ENCODE results near the gene TNFRSF13B. TPM values are rescaled to one million over a fixed set of nuclear protein-coding genes. Genes with fewer than 3 reads are reported as not detected.
"Not testable (repeated sequence)": the region's sequence is repeated elsewhere in the genome, so short reads cannot be mapped to it uniquely, and the experiment has no call there.

Gene TNFRSF13B
- total RNA-seq, 2 donors from 2014 or later = 2.3 TPM; not detected in 1

DNA sequence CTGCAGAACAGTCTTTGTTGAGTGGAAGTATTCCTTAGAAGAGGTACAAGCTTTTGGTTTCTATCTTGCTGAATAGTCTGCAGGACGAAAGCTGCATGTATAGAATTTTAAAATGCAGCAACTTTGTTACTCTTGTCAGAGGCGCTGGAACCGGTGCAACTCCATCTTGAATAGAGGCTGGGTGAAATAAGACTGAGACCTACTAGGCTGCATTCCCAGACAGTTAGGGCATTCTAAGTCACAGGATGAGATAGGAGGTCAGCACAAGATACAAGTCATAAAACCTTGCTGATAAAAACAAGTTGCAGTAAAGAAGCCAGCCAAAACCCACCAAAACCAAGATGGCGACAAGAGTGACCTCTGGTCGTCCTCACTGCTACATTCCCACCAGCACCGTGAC lies 50.5 kb downstream of the TNFRSF13B start:
- not testable (repeated sequence) for H3K9me3 Mint-ChIP-seq; DNase-seq (ENCODE audit: low spot score); H3K27ac Mint-ChIP-seq; H3K4me1 Mint-ChIP-seq (ENCODE audit: low read depth in 2 of 2); ATAC-seq; H3K4me3 Mint-ChIP-seq; H3K27me3 Mint-ChIP-seq; H3K36me3 Mint-ChIP-seq

- H3K4me1 Mint-ChIP-seq (ENCODE audit: low read depth in 2 of 2) = no peaks in the 10 kb centered on the region
- no peak overlapping the region for H3K27ac Mint-ChIP-seq
- DNase-seq (ENCODE audit: low spot score) = no peak
- no peaks in the 10 kb centered on the region for H3K9me3 Mint-ChIP-seq
- no peak overlapping the region for H3K4me3 Mint-ChIP-seq
- ATAC-seq = no peak
- H3K36me3 Mint-ChIP-seq = no peaks in the 10 kb centered on the region
- H3K27me3 Mint-ChIP-seq = no peaks in the 10 kb centered on the region
Measured at GRCh38 chr17:16920628-16921020, 51.3 kb downstream of the TNFRSF13B start.

GRCh38 chr17:16919663-16920627 lies 52.0 kb downstream of the TNFRSF13B start:
- H3K36me3 Mint-ChIP-seq = no peaks in the 10 kb centered on the region
- ATAC-seq (no peak), DNase-seq (ENCODE audit: low spot score) (no peak)
- no peak overlapping the region for H3K4me3 Mint-ChIP-seq
- H3K9me3 Mint-ChIP-seq = no peaks in the 10 kb centered on the region
- no peak overlapping the region for H3K27ac Mint-ChIP-seq
- H3K27me3 Mint-ChIP-seq = no peaks in the 10 kb centered on the region
- H3K4me1 Mint-ChIP-seq (ENCODE audit: low read depth in 2 of 2) = no peaks in the 10 kb centered on the region

DNA sequence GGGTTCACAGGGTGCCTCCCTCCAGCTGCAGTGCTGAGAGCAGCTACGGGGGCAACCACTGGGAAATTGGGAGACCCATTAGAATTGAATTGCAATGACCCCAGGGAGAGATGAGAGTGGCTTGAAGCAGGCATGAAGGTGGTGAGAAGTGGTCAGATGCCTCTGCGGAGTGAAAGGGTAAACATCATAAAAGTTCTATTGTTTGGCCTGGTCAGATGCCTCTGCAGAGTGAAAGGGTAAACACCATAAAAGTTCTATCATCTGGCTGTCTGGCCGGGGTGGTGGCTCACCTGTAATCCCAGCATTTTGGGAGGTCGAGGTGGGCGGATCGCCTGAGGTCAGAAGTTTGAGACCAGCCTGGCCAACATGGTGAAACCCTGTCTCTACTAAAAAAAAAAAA lies 53.5 kb downstream of the TNFRSF13B start:
- no peak overlapping the region for H3K27ac Mint-ChIP-seq
- H3K9me3 Mint-ChIP-seq = no peaks in the 10 kb centered on the region
- H3K4me1 Mint-ChIP-seq (ENCODE audit: low read depth in 2 of 2) = no peaks in the 10 kb centered on the region
- no peak overlapping the region for H3K4me3 Mint-ChIP-seq
- DNase-seq (ENCODE audit: low spot score) = no peak
- peaks cover 0 to 7% of the 10 kb centered on the region in 2 donors for H3K27me3 Mint-ChIP-seq
- no peaks in the 10 kb centered on the region for H3K36me3 Mint-ChIP-seq
- no peak for ATAC-seq

DNA sequence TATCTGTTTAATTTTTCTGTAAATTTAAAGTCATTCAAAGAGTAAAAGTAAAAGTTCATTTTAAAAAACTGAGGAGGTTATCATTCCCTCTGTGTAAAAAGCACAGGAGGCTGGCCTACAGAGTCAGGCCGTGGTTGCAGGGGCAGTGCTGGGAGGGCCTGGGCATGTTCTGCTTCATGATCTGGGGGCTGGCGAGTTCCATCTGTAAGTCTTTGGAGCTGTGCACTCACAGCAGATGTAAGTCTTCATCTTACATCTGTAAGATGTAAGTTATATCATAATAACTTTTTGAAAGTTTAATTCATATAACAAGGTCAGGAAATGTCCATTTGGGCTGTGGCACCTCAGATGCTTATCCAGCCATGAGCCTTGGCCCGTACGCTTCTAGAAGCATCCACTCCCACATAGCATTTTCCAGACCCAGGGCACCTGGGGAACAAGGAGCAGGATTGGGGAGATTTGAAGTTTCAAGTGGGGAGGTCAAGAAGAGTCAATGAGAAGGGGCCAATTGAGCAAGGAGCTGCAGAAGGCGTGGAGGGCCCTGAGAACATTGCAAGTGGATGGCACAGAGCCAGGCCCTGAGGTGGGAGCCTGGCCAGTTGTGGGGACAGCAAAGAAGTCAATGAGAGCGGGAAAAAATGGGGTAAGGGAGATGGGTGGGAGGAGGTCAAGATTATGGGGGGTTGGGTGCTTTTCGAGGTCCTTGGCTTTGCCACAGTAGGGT lies 54.1 kb downstream of the TNFRSF13B start:
- no peak for ATAC-seq
- Mint-ChIP-seq H3K9me3 (no peaks in the 10 kb centered on the region), H3K36me3 (no peaks in the 10 kb centered on the region), H3K27ac (no peak overlapping the region), H3K4me3 (no peak overlapping the region), H3K4me1 (ENCODE audit: low read depth in 2 of 2) (no peaks in the 10 kb centered on the region), H3K27me3 (peaks cover 0 to 7% of the 10 kb centered on the region in 2 donors)
- DNase-seq (ENCODE audit: low spot score) = no peak

- DNase-seq (ENCODE audit: low spot score) = no peak
- ATAC-seq = no peak
- Mint-ChIP-seq H3K4me1 (ENCODE audit: low read depth in 2 of 2) (no peaks in the 10 kb centered on the region), H3K4me3 (no peak overlapping the region), H3K27ac (no peak overlapping the region), H3K36me3 (no peaks in the 10 kb centered on the region), H3K9me3 (no peaks in the 10 kb centered on the region), H3K27me3 (peaks cover 0 to 7% of the 10 kb centered on the region in 2 donors)
Measured at GRCh38 chr17:16916557-16916920, 55.4 kb downstream of the TNFRSF13B start.

GRCh38 chr17:16915752-16916556 lies 56.0 kb downstream of the TNFRSF13B start:
- Mint-ChIP-seq H3K4me3 (no peak overlapping the region), H3K27me3 (peaks cover 0 to 7% of the 10 kb centered on the region in 2 donors), H3K27ac (no peak overlapping the region), H3K4me1 (ENCODE audit: low read depth in 2 of 2) (no peaks in the 10 kb centered on the region), H3K36me3 (no peaks in the 10 kb centered on the region), H3K9me3 (no peaks in the 10 kb centered on the region)
- DNase-seq (ENCODE audit: low spot score) (no peak), ATAC-seq (peak; percentile 43 to 72)

DNA sequence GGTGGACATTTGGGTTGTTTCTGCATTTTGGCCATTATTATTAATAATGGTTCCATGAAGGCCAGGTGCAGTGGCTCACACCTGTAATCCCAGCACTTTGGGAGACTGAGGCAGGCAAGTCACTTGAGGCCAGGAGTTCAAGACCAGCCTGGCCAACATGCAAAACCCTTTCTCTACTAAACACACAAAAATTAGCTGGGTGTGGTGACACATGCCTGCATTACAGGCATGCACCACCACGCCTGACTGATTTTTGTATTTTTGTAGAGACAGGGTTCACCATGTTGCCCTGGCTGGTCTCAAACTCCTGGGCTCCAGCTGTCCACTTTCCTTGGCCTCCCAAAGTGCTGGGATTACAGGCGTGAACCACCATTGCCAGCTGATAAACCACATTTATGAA lies 58.5 kb downstream of the TNFRSF13B start:
- H3K9me3 Mint-ChIP-seq = no peaks in the 10 kb centered on the region
- no peak for DNase-seq (ENCODE audit: low spot score)
- H3K27me3 Mint-ChIP-seq = peaks cover 12 to 17% of the 10 kb centered on the region in 2 donors
- no peak for ATAC-seq
- no peaks in the 10 kb centered on the region for H3K4me1 Mint-ChIP-seq (ENCODE audit: low read depth in 2 of 2)
- H3K36me3 Mint-ChIP-seq = no peaks in the 10 kb centered on the region
- H3K27ac Mint-ChIP-seq = no peak overlapping the region
- H3K4me3 Mint-ChIP-seq = no peak overlapping the region

GRCh38 chr17:16912021-16912962 lies 59.6 kb downstream of the TNFRSF13B start:
- ATAC-seq = no peak
- Mint-ChIP-seq H3K27me3 (peaks cover 13 to 17% of the 10 kb centered on the region in 2 donors), H3K9me3 (no peaks in the 10 kb centered on the region), H3K4me3 (no peak overlapping the region), H3K36me3 (no peaks in the 10 kb centered on the region), H3K27ac (no peak overlapping the region), H3K4me1 (ENCODE audit: low read depth in 2 of 2) (no peaks in the 10 kb centered on the region)
- DNase-seq (ENCODE audit: low spot score) = no peak

GRCh38 chr17:16911141-16911937 lies 60.6 kb downstream of the TNFRSF13B start:
- no peak for DNase-seq (ENCODE audit: low spot score)
- Mint-ChIP-seq H3K27me3 (peaks cover 16 to 24% of the 10 kb centered on the region in 2 donors), H3K27ac (no peak overlapping the region), H3K4me3 (no peak overlapping the region), H3K4me1 (ENCODE audit: low read depth in 2 of 2) (no peaks in the 10 kb centered on the region), H3K9me3 (no peaks in the 10 kb centered on the region), H3K36me3 (no peaks in the 10 kb centered on the region)
- no peak for ATAC-seq

DNA sequence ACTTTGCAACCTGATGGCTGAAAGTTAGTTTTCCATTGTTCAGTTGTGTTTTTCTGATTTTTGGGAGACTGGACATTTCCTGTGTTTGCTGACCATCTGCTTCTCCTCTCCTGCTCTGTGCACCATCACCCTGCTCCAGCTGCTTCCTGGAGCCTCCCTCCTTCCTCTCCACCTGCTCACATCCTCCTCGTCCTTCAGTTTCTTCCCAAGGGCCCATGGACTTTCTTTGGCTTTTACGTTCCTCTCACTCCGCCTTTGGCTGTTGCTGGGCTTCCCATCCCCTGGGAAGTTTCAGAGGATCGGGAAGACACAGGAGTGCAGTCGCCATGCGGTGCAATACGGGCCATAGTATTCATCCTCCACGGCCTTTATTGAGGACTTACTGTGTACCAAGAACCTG lies 61.6 kb downstream of the TNFRSF13B start:
- Mint-ChIP-seq H3K27me3 (peaks cover 20 to 30% of the 10 kb centered on the region in 2 donors), H3K9me3 (no peaks in the 10 kb centered on the region), H3K27ac (no peak overlapping the region), H3K4me1 (ENCODE audit: low read depth in 2 of 2) (no peaks in the 10 kb centered on the region), H3K36me3 (no peaks in the 10 kb centered on the region), H3K4me3 (no peak overlapping the region)
- no peak for ATAC-seq
- DNase-seq (ENCODE audit: low spot score) = no peak

DNA sequence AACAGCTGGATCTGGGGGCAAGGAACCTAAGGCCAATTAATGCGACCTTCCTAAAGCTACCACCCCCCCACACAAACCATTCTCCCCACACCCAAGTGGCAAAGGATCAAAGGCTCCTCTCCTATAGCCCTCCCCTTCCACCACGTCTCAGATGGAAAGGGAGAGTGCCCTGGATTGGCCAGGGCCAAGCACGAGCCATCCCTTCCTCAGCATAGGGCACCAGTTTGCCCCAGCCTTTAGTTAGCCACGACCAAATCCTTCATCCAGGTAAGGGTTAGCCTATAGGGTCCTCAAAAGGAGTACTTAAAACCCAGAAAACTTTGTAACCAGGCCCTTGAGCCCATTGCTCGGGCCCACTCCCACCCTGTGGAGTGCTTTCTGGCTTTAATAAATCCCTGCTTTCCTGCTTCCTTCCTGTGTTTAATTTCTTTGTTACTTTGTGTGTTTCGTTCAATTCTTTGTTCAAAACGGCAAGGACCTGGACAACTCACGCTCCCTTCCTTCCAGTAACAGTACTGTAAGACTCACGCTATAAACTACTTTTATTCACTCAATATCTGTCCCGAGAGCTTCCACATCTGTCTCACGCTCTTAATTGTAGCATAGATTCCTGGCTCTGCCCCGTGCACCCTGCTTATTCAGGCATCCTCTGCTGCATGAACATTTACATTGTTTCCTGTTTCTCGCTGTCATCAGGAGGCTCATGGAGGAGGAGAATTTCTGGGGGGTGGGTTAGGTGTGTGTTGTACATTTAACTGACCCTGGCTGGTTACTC lies 62.3 kb downstream of the TNFRSF13B start:
- Mint-ChIP-seq H3K4me3 (no peak overlapping the region), H3K36me3 (no peaks in the 10 kb centered on the region), H3K9me3 (no peaks in the 10 kb centered on the region), H3K4me1 (ENCODE audit: low read depth in 2 of 2) (no peaks in the 10 kb centered on the region), H3K27me3 (peaks cover 23 to 37% of the 10 kb centered on the region in 2 donors), H3K27ac (no peak overlapping the region)
- no peak for ATAC-seq
- DNase-seq (ENCODE audit: low spot score) = no peak
